WTC11 (cell line): Measurements from ENCODE around the gene TTC17. TPM values are rescaled to one million over a fixed set of nuclear protein-coding genes. Genes with fewer than 3 reads are reported as not detected.

Source experiments
- ATF2 ChIP-seq: sonication (generic); formaldehyde crosslinking; IDR thresholded peaks from 2 replicates; pipeline ENCODE4 v1.8.1; 2022; ENCODE audit warnings: low read depth, missing genetic modification reagents, borderline replicate concordance
- CBFB ChIP-seq: sonication (generic); formaldehyde crosslinking; IDR thresholded peaks from 2 replicates; pipeline ENCODE4 v1.8.1; 2022; ENCODE audit warnings: mild to moderate bottlenecking, low read depth, missing genetic modification reagents
- CREB1 ChIP-seq: sonication (generic); formaldehyde crosslinking; IDR thresholded peaks from 2 replicates; pipeline ENCODE4 v1.8.0; 2023; ENCODE audit warnings: mild to moderate bottlenecking, missing genetic modification reagents
- EMX1 ChIP-seq: fragments of 250-450 bp; sonication (Bioruptor Pico); IDR thresholded peaks from 2 replicates; pipeline ENCODE4 v1.8.0; 2021; ENCODE audit warnings: mild to moderate bottlenecking
- IRF1 ChIP-seq: sonication (generic); formaldehyde crosslinking; IDR thresholded peaks from 2 replicates; pipeline ENCODE4 v1.8.0; 2023; ENCODE audit warnings: missing genetic modification reagents
- IRF2 ChIP-seq: sonication (generic); formaldehyde crosslinking; IDR thresholded peaks from 2 replicates; pipeline ENCODE4 v1.8.0; 2022; ENCODE audit warnings: low read depth, missing genetic modification reagents, borderline replicate concordance
- NR3C1 ChIP-seq: sonication (generic); formaldehyde crosslinking; conservative IDR thresholded peaks from 2 replicates; pipeline ENCODE4 v1.8.1; 2023; ENCODE audit warnings: low read depth, mild to moderate bottlenecking, missing genetic modification reagents
- STAT6 ChIP-seq: sonication (generic); formaldehyde crosslinking; conservative IDR thresholded peaks from 2 replicates; pipeline ENCODE4 v1.8.1; 2023; ENCODE audit warnings: mild to moderate bottlenecking, low read depth, missing genetic modification reagents, moderate library complexity
- TEAD4 ChIP-seq: sonication (generic); formaldehyde crosslinking; IDR thresholded peaks from 2 replicates; pipeline ENCODE4 v1.8.0; 2022; ENCODE audit warnings: mild to moderate bottlenecking, missing genetic modification reagents
- USF1 ChIP-seq: sonication (generic); formaldehyde crosslinking; IDR thresholded peaks from 2 replicates; pipeline ENCODE4 v1.8.0; 2022; ENCODE audit warnings: mild to moderate bottlenecking, missing genetic modification reagents
- ZMAT4 ChIP-seq: fragments of 250-450 bp; sonication (Bioruptor Pico); IDR thresholded peaks from 2 replicates; pipeline ENCODE4 v1.9.0; 2021; ENCODE audit warnings: mild to moderate bottlenecking
- ZNF219 ChIP-seq: sonication (generic); formaldehyde crosslinking; IDR thresholded peaks from 2 replicates; pipeline ENCODE4 v1.8.0; 2023; ENCODE audit warnings: missing genetic modification reagents, mild to moderate bottlenecking, borderline replicate concordance
- ZNF232 ChIP-seq: sonication (generic); formaldehyde crosslinking; IDR thresholded peaks from 2 replicates; pipeline ENCODE4 v1.8.0; 2022; ENCODE audit warnings: mild to moderate bottlenecking, missing genetic modification reagents
- ZNF317 ChIP-seq: sonication (generic); formaldehyde crosslinking; IDR thresholded peaks from 2 replicates; pipeline ENCODE4 v1.8.1; 2023; ENCODE audit warnings: low read depth, mild to moderate bottlenecking, moderate library complexity, missing genetic modification reagents, borderline replicate concordance
- ZNF532 ChIP-seq: fragments of 250-450 bp; sonication (Bioruptor Pico); IDR thresholded peaks from 2 replicates; pipeline ENCODE4 v1.9.0; 2021; ENCODE audit warnings: mild to moderate bottlenecking, borderline replicate concordance
- total RNA-seq: library from RNA; stranded (reverse); gene quantifications from 3 replicates; pipeline ENCODE4 v1.2.3, GENCODE V29; 2021
- TF ChIP-seq, protein P1 (sequence below): sonication (generic); formaldehyde crosslinking; IDR thresholded peaks from 2 replicates; pipeline ENCODE4 v1.8.1; 2023; ENCODE audit warnings: mild to moderate bottlenecking, missing genetic modification reagents
- TF ChIP-seq, protein P2 (sequence below): sonication (generic); formaldehyde crosslinking; IDR thresholded peaks from 2 replicates; pipeline ENCODE4 v1.8.0; 2022; ENCODE audit warnings: mild to moderate bottlenecking, missing genetic modification reagents
- TF ChIP-seq, protein P3 (sequence below): fragments of 250-450 bp; sonication (Bioruptor Pico); IDR thresholded peaks from 2 replicates; pipeline ENCODE4 v2.1.2; 2022; ENCODE audit warnings: mild to moderate bottlenecking, moderate library complexity
- TF ChIP-seq, protein P4 (sequence below): fragments of 250-450 bp; sonication (Bioruptor Pico); IDR thresholded peaks from 2 replicates; pipeline ENCODE4 v1.9.0; 2021; ENCODE audit warnings: mild to moderate bottlenecking

Gene TTC17
- total RNA-seq, 1 experiment from 2014 or later: 69.0 TPM

DNA sequence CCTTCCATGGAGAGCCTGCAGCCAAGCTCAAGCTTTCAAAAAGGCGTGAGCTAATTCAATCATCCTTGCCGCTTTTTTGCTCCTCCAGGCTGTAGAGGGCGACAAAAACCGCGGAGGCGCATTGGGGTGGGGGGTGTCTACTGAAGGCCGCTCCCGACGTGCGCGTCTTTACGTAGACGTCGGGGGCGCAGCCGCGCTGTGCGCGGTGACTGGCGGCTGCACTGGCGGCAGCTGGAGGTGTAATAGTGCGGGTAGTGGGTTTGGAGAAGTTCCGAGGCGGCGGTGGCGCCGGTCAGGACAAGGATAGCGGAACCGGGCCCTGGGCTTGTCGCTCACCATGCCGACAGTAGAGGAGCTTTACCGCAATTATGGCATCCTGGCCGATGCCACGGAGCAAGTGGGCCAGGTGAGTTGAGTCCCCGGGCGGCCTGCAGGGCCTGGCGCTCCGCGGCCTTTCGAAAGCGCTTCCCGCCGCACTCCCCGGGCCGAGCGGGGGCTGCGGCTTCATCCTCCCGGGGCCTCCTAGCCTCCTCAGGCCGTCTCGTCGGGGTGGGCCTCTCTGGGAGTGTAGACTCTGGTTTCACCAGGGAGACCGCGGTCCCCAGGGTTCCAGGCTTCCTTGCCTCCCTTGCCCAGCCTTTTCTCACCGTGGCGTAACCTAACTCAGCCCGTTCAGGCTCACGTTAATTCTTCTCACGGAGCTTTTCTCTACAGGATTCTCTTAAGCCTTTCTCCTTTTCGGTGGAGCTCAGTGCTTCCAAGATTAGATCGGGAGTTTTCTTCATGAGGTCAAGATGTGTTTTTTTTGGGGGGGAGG, 46.7 kb upstream of the TTC17 start, which contains the start of gene API5 (continued):
- TF ChIP-seq ATF2 (CRISPR knock-in tag) (no peak), NR3C1 (CRISPR knock-in tag) (no peak), IRF1 (CRISPR knock-in tag) (no peak), ZNF317 (CRISPR knock-in tag) (no peak), CREB1 (CRISPR knock-in tag) (no peak), ZMAT4 (no peak), EMX1 (CRISPR knock-in tag) (no peak), ZNF232 (CRISPR knock-in tag) (0 out of 2 replicates have a peak, but pooled peaks have one; percentile 34), STAT6 (CRISPR knock-in tag) (no peak), USF1 (peak; percentile 27; the same call in 1 of the 2 replicates), TEAD4 (no peak; the same call in 1 of the 2 replicates), ZNF532 (CRISPR knock-in tag) (no peak), CBFB (CRISPR knock-in tag) (no peak), ZNF219 (CRISPR knock-in tag) (no peak), IRF2 (CRISPR knock-in tag) (no peak)
- TF ChIP-seq, protein P1, sequence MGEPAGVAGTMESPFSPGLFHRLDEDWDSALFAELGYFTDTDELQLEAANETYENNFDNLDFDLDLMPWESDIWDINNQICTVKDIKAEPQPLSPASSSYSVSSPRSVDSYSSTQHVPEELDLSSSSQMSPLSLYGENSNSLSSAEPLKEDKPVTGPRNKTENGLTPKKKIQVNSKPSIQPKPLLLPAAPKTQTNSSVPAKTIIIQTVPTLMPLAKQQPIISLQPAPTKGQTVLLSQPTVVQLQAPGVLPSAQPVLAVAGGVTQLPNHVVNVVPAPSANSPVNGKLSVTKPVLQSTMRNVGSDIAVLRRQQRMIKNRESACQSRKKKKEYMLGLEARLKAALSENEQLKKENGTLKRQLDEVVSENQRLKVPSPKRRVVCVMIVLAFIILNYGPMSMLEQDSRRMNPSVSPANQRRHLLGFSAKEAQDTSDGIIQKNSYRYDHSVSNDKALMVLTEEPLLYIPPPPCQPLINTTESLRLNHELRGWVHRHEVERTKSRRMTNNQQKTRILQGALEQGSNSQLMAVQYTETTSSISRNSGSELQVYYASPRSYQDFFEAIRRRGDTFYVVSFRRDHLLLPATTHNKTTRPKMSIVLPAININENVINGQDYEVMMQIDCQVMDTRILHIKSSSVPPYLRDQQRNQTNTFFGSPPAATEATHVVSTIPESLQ (CRISPR knock-in tag): no peak
- TF ChIP-seq, protein P2, sequence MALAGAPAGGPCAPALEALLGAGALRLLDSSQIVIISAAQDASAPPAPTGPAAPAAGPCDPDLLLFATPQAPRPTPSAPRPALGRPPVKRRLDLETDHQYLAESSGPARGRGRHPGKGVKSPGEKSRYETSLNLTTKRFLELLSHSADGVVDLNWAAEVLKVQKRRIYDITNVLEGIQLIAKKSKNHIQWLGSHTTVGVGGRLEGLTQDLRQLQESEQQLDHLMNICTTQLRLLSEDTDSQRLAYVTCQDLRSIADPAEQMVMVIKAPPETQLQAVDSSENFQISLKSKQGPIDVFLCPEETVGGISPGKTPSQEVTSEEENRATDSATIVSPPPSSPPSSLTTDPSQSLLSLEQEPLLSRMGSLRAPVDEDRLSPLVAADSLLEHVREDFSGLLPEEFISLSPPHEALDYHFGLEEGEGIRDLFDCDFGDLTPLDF: no peak
- TF ChIP-seq, protein P3, sequence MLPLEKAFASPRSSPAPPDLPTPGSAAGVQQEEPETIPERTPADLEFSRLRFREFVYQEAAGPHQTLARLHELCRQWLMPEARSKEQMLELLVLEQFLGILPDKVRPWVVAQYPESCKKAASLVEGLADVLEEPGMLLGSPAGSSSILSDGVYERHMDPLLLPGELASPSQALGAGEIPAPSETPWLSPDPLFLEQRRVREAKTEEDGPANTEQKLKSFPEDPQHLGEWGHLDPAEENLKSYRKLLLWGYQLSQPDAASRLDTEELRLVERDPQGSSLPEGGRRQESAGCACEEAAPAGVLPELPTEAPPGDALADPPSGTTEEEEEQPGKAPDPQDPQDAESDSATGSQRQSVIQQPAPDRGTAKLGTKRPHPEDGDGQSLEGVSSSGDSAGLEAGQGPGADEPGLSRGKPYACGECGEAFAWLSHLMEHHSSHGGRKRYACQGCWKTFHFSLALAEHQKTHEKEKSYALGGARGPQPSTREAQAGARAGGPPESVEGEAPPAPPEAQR: no peak
- TF ChIP-seq, protein P4, sequence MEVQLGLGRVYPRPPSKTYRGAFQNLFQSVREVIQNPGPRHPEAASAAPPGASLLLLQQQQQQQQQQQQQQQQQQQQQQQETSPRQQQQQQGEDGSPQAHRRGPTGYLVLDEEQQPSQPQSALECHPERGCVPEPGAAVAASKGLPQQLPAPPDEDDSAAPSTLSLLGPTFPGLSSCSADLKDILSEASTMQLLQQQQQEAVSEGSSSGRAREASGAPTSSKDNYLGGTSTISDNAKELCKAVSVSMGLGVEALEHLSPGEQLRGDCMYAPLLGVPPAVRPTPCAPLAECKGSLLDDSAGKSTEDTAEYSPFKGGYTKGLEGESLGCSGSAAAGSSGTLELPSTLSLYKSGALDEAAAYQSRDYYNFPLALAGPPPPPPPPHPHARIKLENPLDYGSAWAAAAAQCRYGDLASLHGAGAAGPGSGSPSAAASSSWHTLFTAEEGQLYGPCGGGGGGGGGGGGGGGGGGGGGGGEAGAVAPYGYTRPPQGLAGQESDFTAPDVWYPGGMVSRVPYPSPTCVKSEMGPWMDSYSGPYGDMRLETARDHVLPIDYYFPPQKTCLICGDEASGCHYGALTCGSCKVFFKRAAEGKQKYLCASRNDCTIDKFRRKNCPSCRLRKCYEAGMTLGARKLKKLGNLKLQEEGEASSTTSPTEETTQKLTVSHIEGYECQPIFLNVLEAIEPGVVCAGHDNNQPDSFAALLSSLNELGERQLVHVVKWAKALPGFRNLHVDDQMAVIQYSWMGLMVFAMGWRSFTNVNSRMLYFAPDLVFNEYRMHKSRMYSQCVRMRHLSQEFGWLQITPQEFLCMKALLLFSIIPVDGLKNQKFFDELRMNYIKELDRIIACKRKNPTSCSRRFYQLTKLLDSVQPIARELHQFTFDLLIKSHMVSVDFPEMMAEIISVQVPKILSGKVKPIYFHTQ (CRISPR knock-in tag): no peak
